CD14-positive monocyte (primary cell): ENCODE measurements around the gene KIFC3. TPM values are rescaled to one million over a fixed set of nuclear protein-coding genes. Genes with fewer than 3 reads are reported as not detected.
"Not testable (repeated sequence)": the region's sequence is repeated elsewhere in the genome, so short reads cannot be mapped to it uniquely, and the experiment has no call there.

Experiments used
- DNase-seq, 3 donors: peaks; one replicate each; pipeline ENCODE4 v3.0.0-alpha.2; 2011 to 2022
- H2AFZ ChIP-seq: 2 replicates; pipeline ENCODE4 v1.6.0; 2012; ENCODE audit warnings: mild to moderate bottlenecking, low read depth, low read length, inconsistent platforms; ENCODE audit not compliant: insufficient read depth, poor library complexity, severe bottlenecking
- H3K27ac ChIP-seq, 2 donors: 1 replicate in 1 of 2; 2 replicates in 1 of 2; pipeline ENCODE4 v1.5.1; 2012 to 2013; ENCODE audit warnings: low read length in 2 of 2, control low read depth in 1 of 2, inconsistent platforms in 1 of 2, low read depth in 1 of 2, mild to moderate bottlenecking in 1 of 2
- H3K27me3 ChIP-seq, 2 donors: one replicate each; pipeline versions ENCODE4 v1.6.0 to v1.6.1; 2011 to 2013; ENCODE audit warnings: low read length in 2 of 2; ENCODE audit not compliant: control insufficient read depth in 2 of 2, insufficient read depth in 2 of 2
- H3K36me3 ChIP-seq, 2 donors: replicated peaks in 1 of 2; 1 replicate in 1 of 2; 2 replicates in 1 of 2; pipeline versions ENCODE4 v1.5.1 to v1.6.1; 2012 to 2013; ENCODE audit warnings: low read length in 2 of 2, control low read depth in 1 of 2, inconsistent platforms in 1 of 2, mild to moderate bottlenecking in 1 of 2; ENCODE audit not compliant: insufficient read depth in 2 of 2, control insufficient read depth in 1 of 2
- H3K4me1 ChIP-seq, 2 donors: 1 replicate in 1 of 2; 2 replicates in 1 of 2; pipeline versions ENCODE4 v1.5.1 to v1.6.1; 2012 to 2013; ENCODE audit warnings: low read length in 2 of 2, control low read depth in 1 of 2, inconsistent platforms in 1 of 2, mild to moderate bottlenecking in 1 of 2, moderate library complexity in 1 of 2; ENCODE audit not compliant: insufficient read depth in 2 of 2, control insufficient read depth in 1 of 2
- H3K4me2 ChIP-seq: replicated peaks from 2 replicates; pipeline ENCODE3; 2012; ENCODE audit warnings: low read length, moderate library complexity, mild to moderate bottlenecking; ENCODE audit not compliant: poor library complexity, severe bottlenecking; ENCODE audit errors: extremely low read depth
- H3K4me3 ChIP-seq, 3 experiments: fragments of 200-600 bp in 1 of 3; sonication (generic) in 1 of 3; replicated peaks in 1 of 3; 1 replicate in 2 of 3; 2 replicates in 1 of 3; pipeline ENCODE4 v1.5.1; 2011 to 2013; ENCODE audit warnings: low read length in 3 of 3, mild to moderate bottlenecking in 3 of 3, control low read depth in 2 of 3, low read depth in 2 of 3, inconsistent platforms in 1 of 3, moderate library complexity in 1 of 3
- H3K79me2 ChIP-seq: 2 replicates; pipeline ENCODE4 v1.6.0; 2012; ENCODE audit warnings: mild to moderate bottlenecking, control low read depth, inconsistent platforms, low read length, moderate library complexity; ENCODE audit not compliant: insufficient read depth
- H3K9ac ChIP-seq: 2 replicates; pipeline ENCODE4 v1.6.0; 2017; ENCODE audit warnings: low read length, mild to moderate bottlenecking; ENCODE audit not compliant: insufficient read depth, poor library complexity, severe bottlenecking
- H3K9me3 ChIP-seq, 2 donors: replicated peaks in 1 of 2; 1 replicate in 1 of 2; 2 replicates in 1 of 2; pipeline versions ENCODE4 v1.5.1 to v1.6.1; 2012 to 2013; ENCODE audit warnings: low read length in 2 of 2, control low read depth in 1 of 2; ENCODE audit not compliant: control insufficient read depth in 1 of 2, insufficient read depth in 1 of 2
- H4K20me1 ChIP-seq: 2 replicates; pipeline ENCODE4 v1.6.0; 2012; ENCODE audit warnings: mild to moderate bottlenecking, low read length, control low read depth, moderate library complexity; ENCODE audit not compliant: insufficient read depth
- H3K27ac Mint-ChIP-seq, 7 donors: one replicate each; pipeline ENCODE4 v1.8.0; 2020; ENCODE audit warnings: mild to moderate bottlenecking in 7 of 7, mixed read lengths in 7 of 7, moderate library complexity in 6 of 7, inconsistent platforms in 2 of 7
- H3K27me3 Mint-ChIP-seq, 3 donors: one replicate each; pipeline ENCODE4 v1.8.0; 2021 to 2022; ENCODE audit warnings: low read depth in 3 of 3, mild to moderate bottlenecking in 3 of 3, mixed read lengths in 3 of 3, moderate library complexity in 3 of 3, inconsistent platforms in 1 of 3
- H3K36me3 Mint-ChIP-seq, 2 donors: one replicate each; pipeline ENCODE4 v1.8.0; 2020; ENCODE audit warnings: mixed read lengths in 2 of 2, inconsistent platforms in 1 of 2, mild to moderate bottlenecking in 1 of 2
- H3K4me1 Mint-ChIP-seq: one replicate; pipeline ENCODE4 v1.8.0; 2020; ENCODE audit warnings: mild to moderate bottlenecking, mixed read lengths
- H3K4me3 Mint-ChIP-seq, 2 donors: one replicate each; pipeline ENCODE4 v1.8.0; 2020; ENCODE audit warnings: mild to moderate bottlenecking in 2 of 2, mixed read lengths in 2 of 2, moderate library complexity in 1 of 2
- H3K9me3 Mint-ChIP-seq, 7 donors: one replicate each; pipeline ENCODE4 v1.8.0; 2020 to 2022; ENCODE audit warnings: mixed read lengths in 7 of 7, mild to moderate bottlenecking in 6 of 7, moderate library complexity in 6 of 7, inconsistent platforms in 2 of 7
- WGBS: methylation state at CpG from one replicate; pipeline ENCODE4 v1.1.5; 2013; ENCODE audit warnings: missing lambda C conversion rate; ENCODE audit not compliant: insufficient coverage; 5-methylcytosine and 5-hydroxymethylcytosine counted together
- intact Hi-C, 2 donors: fragments of 100-400 bp; cut with micrococcal nuclease; formaldehyde crosslinking; loops; one replicate each; pipeline versions ENCODE4 v1.15.0 to v1.15.1; 2023
- polyA plus RNA-seq, 3 donors: library from polyadenylated mRNA; depleted of rRNA in 1 of 3; unstranded in 2 of 3; stranded (reverse) in 1 of 3; fragments of 300-500 nt in 2 of 3; fragments of >200 nt in 1 of 3; fragmentation: Illumina TruSeq in 2 of 3; gene quantifications; 1 replicate in 2 of 3; 2 replicates in 1 of 3; pipeline ENCODE4 v1.2.3, GENCODE V29; 2012 to 2021
- TF ChIP-seq, protein P1 (sequence below): fragments of 200-600 bp; IDR thresholded peaks from one replicate; pipeline ENCODE4 v1.8.0; 2022; ENCODE audit warnings: antibody characterized with exemption, mild to moderate bottlenecking

KIFC3 gene
- polyA plus RNA-seq, 3 donors, result 0.24 to 1.7 TPM; not detected in 1

DNA sequence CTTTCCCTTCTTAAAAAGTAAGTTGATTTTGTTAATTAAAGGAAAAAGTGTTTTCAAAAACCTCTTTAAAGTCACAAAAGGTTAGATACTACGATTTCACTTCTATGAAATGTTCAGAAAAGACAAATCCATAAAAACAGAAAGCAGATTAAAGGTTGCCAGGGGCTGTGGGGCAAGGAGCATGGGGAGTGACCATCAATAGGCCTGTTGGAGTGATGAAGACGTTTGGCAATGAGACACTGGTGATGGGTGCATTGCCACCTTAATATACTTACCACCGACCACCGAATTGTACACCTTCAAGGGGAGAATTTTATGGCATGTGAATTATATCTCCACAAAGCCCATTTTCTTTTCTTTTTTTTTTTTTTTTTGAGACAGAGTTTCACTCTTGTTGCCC, 19.2 kb downstream of the KIFC3 start:
- Histone ChIP-seq H4K20me1 (no peaks in the 10 kb centered on the region), H2AFZ (no peak overlapping the region), H3K36me3 (no peaks in the 10 kb centered on the region), H3K4me1 (no peaks in the 10 kb centered on the region), H3K9ac (no peak overlapping the region), H3K4me3 (no peak overlapping the region), H3K4me2 (no peak overlapping the region), H3K9me3 (no peaks in the 10 kb centered on the region), H3K79me2 (no peaks in the 10 kb centered on the region), H3K27ac (no peak overlapping the region), H3K27me3 (no peaks in the 10 kb centered on the region)
- TF ChIP-seq, protein P1, sequence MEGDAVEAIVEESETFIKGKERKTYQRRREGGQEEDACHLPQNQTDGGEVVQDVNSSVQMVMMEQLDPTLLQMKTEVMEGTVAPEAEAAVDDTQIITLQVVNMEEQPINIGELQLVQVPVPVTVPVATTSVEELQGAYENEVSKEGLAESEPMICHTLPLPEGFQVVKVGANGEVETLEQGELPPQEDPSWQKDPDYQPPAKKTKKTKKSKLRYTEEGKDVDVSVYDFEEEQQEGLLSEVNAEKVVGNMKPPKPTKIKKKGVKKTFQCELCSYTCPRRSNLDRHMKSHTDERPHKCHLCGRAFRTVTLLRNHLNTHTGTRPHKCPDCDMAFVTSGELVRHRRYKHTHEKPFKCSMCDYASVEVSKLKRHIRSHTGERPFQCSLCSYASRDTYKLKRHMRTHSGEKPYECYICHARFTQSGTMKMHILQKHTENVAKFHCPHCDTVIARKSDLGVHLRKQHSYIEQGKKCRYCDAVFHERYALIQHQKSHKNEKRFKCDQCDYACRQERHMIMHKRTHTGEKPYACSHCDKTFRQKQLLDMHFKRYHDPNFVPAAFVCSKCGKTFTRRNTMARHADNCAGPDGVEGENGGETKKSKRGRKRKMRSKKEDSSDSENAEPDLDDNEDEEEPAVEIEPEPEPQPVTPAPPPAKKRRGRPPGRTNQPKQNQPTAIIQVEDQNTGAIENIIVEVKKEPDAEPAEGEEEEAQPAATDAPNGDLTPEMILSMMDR, result no peak
- WGBS, result no CpG with 5 or more reads among the region's 4 CpGs
- H3K9me3 Mint-ChIP-seq, result no peaks in the 10 kb centered on the region
- no peaks in the 10 kb centered on the region for H3K36me3 Mint-ChIP-seq
- peaks cover 1 to 6% (median 5%) of the 10 kb centered on the region in 3 donors for H3K27me3 Mint-ChIP-seq
- H3K27ac Mint-ChIP-seq, result no peak overlapping the region
- intact Hi-C loops, result no loop called here
- no peak for DNase-seq
- H3K4me1 Mint-ChIP-seq, result no peaks in the 10 kb centered on the region
- H3K4me3 Mint-ChIP-seq, result no peak overlapping the region

DNA sequence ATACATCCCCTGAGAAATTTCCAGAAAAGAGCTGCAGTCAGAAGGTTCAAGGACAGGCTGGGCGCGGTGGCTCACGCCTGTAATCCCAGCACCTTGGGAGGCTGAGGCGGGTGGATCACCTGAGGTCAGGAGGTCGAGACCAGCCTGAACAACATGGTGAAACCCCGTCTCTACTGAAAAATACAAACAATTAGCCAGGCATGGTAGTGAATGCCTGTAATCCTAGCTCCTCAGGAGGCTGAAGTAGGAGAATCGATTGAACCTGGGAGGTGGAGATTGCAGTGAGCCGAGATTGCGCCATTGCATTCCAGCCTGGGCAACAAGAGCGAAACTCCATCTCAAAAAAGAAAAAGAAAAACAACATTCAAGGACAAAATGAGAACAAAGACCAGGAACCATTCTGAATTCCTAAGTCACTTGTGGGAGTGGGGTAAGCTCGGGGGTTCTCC, 19.7 kb downstream of the KIFC3 start:
- DNase-seq, H3K9ac ChIP-seq, H3K9me3 Mint-ChIP-seq, H3K4me2 ChIP-seq, intact Hi-C loops, H2AFZ ChIP-seq, H3K27ac Mint-ChIP-seq, H3K4me1 Mint-ChIP-seq, H3K27me3 ChIP-seq, H3K4me3 Mint-ChIP-seq, H3K27me3 Mint-ChIP-seq, H3K9me3 ChIP-seq, H3K27ac ChIP-seq, H4K20me1 ChIP-seq, H3K36me3 ChIP-seq, H3K4me3 ChIP-seq, H3K79me2 ChIP-seq, H3K4me1 ChIP-seq, H3K36me3 Mint-ChIP-seq: not testable (repeated sequence)
- 100% methylated on average over 4 of the region's 11 CpGs for WGBS
